Stimulated activated CD4-positive, alpha-beta T cell treated with anti-CD3 and anti-CD28 coated beads, Interleukin-1b, Interleukin-23, amount 100 ng/mL, for 1 hour (primary cell): ENCODE data around the gene DDX10.

Experiments
- DNase-seq, 2 donors: peaks; one replicate each; pipeline ENCODE4 v3.0.0-alpha.2; 2020; ENCODE audit warnings: low read depth in 2 of 2

Gene DDX10

DNA sequence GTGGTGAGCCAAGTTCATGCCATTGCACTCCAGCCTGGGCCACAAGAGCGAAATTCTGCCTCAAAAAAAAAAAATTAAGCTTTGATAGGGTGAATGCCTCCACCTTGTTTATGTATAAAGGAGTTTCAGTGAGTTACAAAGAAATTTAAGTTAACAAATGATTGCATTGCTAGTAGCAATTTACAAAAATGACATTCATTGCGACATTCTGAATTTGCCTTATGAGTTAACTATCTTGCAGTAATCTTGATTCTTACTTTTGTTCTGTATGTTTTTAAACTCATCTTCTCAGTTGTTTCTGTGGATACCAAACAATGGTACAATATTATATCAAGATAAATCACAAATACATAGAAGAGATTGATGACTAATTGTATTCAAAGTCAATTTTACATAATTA is 207.0 kb downstream of the DDX10 start:
- no peak for DNase-seq

DNA sequence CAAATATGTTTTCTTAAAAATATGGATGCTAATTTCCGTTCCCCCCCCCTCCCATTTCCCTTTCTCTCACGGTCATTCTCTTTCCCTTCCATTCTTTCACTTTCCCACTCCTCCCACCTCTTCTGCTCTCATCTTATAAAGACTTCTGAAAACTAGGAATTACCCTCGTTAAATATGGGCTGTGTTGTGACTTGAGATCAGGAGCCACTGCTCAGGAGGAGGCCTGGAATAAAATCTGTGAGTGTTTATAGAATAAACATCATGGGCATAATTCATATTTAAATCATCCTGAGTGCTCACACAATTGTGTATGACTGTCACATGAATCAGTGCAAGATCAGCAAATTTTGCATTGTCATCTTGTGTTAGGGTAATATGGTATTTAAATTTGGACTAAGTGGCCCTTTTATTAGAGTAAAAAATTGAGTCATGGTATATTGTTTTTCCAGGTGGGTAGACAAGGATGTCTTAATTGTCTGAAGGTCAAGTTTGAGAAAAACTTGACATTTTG is 208.0 kb downstream of the DDX10 start:
- no peak for DNase-seq

DNA sequence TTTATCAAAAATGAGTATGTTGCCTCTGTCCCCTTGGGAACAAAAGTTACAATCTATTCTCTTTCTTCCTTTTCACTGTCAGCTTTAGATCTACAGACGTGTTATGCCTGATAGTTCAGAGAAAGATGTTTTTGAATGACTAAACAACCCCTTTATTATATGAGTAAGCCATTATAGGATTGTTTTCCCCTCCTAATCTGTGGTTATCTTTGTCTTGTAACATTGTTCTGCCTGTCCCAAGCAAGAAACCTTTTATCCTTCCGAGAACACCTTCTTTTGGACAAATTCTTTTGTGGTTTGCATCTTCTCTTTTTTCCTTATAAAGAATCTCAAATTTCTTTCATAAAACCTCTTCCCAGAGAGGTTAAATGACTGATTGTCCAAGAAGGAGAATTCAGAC is 208.4 kb downstream of the DDX10 start:
- DNase-seq, result no peak

DNA sequence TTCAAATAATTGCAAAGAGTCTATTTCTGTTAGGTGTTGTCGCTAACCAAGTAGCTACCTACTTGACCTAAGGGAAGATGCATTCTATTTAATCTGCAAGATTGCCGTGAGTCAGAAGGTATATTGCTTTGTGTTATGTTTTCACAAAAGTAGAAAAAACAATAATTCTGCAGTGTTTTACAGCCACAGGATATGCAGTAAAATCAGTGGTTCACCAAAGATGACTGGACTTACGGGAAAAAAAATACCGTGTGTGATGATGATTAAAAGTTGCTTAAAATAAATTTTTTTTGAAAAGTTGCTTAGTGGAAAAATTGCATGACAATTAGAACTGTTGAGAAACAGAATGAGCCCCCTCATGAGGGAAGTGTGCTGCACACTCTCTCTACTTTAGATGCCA is 209.1 kb downstream of the DDX10 start:
- no peak for DNase-seq

DNA sequence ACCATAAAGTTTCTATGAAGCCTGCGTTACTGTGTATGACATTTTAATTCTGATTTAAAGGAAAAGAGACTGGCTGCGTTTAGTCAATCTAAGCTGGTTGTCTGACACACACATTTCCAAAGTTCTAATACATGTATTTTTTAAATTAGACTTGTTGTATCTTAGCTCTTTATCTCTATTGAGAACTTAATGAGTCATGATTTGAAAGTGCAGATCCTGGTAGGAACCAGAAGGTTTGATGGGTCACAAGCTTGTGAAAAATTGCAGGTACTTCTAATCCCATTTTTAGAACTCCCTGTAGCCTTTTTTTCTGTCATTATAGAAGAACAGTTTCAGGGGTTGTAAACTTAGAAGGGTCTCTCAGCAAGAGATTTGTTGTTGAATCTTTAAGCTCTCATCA is 210.3 kb downstream of the DDX10 start:
- DNase-seq, result no peak

DNA sequence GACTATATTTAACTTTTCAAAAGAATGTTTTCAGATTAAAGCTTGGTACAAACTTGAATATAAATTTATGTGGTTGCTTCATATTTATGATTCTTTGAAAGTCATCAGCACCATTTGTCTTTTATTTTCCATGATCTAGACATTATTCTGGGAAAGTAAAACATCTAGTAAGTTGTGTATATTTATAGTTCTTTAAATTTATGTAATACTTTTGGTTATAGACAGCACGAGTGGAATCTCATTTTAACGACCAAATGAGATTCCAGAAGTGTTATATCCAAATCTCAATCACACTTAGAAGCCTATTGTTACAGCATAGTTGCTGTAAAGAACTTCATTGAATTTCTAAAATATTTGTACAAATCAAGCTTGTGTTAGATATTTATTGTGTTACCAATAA is 212.3 kb downstream of the DDX10 start:
- DNase-seq, result no peak

DNA sequence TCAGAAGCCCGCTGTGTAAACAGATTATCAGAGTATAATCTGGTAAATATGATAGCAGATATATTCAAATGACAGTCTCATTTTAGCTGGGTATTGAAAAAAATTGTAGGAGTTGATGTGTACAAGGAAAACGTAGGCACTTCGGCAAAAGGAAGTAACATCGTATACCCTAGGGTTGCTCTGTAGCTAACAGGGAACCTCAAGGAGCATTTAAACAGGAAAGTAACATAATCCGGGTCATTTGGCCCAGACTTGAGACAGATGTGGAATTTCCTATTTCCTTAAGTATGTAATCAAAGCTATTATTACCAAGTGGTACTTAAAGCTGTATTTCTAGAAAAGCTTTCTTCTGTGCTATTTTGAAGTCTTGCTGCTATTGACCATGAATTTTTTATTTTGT is 215.6 kb downstream of the DDX10 start:
- no peak for DNase-seq

DNA sequence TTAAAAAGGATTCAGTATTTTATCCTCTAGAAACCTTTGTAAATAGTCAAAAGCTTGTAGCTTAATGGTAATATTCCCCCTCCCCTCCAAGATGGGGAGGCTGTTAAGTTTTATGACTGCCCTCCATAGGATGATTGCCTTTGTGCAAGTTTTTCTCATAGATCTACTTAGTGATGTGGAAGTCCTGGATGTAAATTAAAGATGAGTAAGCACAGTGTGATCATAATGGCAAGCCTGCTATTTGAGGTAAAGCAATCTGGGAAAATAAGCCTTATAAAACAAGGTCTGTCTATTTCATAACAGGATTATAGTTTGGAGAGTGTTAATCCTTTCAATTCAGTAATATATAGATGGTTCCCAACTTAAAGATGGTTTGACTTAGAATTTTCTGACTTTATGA is 216.3 kb downstream of the DDX10 start:
- DNase-seq, result no peak

DNA sequence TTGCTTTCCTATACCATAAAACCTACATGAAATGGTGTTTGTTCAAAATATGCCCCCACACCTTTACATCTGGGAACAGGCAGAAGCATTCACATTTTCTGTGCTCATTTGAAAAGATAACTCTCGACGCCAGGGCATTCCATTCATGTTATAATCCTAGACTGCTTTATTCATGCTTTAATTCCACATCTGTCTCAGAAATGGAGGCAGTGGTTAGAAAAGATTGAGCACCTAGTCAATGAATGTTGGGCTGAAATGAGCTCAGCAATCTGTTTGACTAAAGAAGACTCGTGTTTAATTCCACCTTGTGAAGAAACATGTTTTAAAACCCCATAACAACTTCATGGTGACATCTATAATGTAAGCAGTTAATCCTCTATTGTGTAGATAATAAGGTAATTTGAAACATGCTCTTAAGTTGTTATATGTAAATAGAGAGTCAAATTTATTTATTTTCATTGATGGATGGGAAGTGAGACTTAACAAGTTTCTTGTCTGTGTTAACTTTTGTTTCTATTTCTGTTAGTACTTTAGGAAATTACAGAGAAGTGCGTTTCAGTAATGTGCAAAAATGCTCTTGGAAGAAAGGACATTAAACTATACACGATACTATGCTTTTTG is 217.5 kb downstream of the DDX10 start:
- DNase-seq, result no peak

DNA sequence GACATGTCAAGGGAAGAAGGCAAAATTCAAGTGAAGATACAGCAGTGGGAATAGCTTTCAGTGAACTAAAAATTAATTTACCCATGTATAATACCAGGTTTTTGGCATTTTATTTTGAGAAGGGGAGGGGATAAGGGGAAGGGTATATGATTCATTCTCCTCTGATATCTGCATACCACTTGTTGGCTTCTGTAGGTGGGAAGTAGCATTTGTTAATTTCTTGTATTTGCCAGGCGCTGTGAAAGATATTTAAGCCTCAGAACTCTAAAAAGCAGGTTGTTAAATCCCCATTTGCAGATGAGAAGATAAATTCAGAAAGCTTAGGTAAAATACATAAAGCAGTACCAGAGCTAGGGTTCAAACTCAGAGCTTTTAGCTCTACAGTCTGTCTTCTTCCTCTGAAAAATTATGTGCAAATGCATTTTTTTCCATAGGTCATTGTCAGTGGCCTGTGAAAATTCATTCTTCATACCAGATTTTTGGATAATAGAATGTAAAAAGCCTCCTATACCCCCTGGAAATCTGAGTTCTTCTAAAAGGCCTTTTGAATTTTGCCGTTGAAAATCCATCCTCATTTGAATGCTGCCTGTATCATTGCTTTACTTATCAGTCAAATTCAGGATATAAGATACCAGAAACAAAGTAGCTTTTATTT is 221.3 kb downstream of the DDX10 start:
- no peak for DNase-seq

DNA sequence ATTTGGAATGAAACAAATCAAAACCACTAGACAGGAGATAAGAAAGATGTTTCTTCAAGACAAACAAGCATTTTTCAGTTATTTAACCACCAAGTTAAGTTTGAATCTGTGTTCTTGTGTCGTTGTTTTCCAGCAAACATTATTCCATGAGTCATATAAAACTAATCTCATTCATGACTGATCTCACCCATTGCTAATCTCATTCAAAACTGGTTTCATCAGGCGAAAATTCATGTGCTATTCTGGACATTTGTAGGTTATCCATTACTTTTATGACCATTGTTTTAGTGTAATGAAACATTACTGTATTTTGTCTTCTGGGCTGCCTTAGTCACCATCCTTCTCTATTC is 221.8 kb downstream of the DDX10 start:
- DNase-seq, result no peak

DNA sequence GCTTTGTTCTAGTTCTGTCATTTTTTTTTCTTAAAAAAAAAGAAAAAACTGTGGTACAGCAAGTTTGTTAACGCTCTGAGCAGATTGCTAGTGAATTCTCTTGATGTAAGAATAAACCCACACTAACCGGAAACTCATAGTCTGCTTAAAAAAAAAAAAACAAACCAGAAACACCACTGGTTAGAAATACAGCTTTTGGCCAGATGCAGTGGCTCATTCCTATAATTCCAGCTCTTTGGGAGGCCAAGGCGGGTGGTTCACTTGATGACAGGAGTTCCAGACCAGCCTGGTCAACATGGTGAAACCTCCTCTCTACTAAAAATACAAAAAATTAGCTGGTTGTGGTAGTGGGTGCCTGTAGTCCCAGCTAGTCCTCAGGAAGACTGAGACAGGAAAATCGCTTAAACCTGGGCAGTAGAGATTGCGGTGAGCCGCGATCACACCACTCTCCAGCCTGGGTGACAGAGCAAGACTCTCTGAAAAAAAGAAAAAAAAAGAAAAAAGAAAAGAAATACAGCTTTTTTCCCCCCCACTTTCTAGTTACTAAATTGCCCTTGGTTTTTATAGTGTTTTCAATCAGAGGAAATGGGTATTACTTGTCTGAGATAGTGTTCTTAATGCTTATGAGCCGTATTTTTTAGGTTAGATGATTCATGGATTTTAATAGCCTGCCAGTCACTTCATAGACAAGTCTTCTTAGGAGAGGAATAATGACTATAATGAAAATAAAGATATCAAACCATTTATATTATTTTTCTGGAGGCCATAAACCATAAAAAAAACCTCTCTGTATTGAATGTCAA is 222.8 kb downstream of the DDX10 start:
- DNase-seq, result no peak

DNA sequence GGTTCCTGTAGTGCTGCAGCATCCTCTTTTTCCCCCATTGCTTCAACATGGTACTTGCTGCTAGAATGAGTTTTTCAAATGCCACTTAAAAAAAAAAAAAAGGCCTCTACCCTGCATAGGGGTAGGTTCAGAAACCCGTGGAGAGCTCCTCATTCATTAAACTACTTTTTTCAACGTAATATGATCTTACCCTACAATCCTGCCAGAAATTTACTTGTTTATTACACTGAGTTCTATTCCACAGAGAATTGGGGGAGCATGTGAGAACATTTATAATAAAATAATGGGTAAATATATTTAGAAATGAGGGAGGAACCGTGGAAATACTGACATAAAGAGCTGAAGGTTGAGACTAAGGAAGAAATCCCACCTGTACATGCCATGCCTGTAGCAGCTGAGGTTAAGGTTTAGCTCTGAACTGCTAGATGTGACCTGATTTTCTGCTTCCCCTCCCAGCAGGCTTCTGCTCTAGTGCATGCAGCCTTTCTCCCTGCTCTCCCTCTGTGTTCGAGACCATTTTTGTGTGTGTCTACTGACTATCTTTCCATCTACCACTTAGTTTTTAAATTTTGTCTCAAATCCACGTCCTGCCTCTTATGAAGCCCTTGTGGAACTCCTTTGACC is 225.7 kb downstream of the DDX10 start:
- no peak for DNase-seq

DNA sequence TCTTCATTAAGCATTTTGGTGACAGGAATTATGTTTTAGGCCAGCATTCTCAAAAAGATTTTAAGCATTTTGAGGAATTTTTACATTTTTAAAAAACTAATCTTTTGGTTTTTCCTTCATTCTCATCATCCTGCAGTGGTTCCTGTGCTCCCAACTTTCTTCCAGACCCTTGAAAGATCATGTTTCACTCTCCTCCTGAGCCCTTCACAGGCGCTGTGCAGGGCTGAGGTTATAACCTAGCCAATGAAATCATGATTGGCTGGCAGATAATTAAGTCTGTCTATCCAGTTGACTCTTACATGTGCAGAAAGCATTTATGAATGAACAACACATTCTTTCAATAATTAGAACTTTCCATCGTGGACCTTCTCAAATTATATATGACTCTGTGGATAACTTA is 226.3 kb downstream of the DDX10 start:
- DNase-seq, result no peak

DNA sequence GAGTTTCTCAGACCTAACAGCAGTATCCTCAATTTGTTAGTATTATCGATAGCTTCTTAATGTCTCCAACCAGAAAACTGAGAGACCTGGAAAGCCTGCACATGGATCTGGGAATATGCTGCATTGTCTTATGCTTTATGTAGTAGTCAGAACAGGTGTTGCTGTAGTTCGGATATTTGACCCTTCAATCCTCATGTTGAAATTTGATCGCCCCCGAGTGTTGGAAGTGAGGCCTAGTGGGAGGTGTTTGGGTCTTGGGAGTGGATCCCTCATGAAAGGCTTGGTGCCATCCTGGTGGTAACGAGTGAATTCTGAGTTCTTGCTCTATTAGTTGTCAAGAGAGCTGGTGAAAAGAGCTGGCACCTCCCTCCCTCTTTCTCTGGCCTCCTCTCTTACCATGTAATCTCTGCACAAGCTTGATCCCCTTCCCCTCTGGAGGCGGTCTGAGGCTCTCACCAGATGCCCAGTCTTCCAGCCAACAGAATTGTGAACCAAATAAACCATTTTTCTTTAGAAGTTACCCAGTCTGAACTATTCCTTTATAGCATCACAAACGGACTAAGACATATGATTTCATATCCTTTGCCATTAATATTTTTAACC is 227.1 kb downstream of the DDX10 start:
- DNase-seq, result no peak

DNA sequence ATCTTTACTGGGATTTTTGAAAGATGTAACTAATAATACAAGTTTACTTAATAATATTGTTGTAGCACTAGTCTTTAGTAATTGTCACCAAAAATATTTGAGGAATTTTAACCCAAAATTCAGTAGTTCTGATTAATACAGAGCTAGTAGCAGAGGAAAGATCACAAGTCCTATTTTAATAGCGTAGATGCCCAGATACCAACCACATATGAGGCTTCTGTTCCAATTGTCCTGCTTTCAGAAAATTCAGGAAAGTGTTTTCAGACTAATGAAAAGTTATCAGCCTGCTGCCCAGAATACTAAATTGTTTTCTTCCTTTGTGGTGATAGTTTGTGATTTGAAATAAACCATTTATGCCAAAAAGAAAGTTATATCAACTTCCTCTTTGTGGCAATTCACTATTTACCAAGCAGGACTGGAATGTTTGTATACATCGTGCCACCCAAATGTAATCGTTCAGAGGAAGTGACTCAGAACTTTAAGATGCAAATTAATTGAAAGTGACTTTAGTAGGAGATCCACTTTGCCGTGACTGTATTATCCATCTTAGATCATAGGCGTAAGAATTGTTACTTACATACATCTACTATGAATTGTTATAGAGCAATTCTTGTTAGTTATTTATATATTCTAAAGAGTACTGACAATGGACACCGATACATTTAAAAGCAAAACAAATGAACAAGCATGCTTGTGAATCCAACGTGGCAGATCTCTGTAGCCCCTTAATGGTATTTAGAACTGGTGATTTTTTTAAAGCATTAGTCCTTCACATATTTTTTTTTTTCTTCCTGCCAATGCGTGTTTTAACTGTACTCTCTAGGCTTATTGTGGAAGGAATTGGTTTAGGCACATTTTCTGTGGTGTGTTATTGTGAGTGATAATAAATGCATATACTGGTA is 231.0 kb downstream of the DDX10 start:
- no peak for DNase-seq

DNA sequence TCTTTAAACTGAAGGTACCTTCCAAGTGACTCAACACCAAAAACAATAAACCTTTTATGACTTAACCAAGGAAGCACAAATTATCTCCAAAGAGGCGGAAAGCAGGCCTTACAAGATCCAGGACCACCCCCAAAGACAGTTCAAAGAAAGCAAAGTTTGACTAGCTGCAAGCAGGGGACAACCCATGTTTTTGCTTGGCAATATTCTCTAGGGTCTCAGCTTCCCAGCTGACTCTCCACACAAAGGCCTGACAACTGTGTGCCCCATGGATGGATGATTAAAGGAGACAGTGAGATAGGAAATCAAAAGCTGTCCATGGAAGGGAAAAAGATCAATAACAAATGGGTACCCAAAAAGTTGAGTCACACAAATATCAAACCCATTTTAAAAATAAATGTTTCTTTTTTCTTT is 232.2 kb downstream of the DDX10 start:
- no peak for DNase-seq

DNA sequence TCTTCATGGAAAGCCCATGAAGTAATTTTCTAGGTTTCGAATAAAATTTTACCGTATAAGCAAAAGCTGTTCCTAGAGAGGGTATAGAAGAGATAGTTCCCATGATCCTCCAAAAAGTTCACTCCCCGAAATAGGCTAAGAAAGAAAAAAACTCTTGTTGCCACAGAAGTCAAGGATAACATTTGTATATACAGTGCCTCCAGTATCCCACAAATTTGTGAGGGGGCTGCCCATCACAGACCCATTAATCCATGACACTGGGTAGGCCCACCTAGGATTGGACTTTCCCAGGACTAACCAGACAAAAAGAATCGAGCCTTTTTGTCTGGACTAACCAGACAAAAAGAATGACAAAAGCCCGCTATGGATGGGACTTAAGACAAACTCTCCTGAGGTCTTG is 233.0 kb downstream of the DDX10 start:
- DNase-seq, result no peak

DNA sequence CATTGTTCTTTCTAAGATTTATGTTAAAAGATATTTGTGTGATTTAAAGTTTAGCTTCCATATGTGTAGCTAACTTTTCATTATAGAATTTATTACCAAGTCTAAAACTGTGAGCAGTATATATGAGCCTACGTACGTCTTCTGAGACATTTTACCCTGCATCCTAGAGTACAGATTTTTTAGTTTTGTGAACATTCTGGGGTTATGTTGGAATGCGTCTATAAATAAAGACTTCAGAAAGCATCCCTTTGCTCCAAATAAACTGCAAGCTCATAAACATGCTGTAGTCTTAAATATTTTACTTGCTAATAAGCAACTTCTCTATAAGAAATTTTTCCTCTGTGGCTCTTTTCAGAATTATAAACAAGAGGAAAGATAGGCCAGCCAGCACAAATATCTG is 236.5 kb downstream of the DDX10 start:
- DNase-seq, result no peak

DNA sequence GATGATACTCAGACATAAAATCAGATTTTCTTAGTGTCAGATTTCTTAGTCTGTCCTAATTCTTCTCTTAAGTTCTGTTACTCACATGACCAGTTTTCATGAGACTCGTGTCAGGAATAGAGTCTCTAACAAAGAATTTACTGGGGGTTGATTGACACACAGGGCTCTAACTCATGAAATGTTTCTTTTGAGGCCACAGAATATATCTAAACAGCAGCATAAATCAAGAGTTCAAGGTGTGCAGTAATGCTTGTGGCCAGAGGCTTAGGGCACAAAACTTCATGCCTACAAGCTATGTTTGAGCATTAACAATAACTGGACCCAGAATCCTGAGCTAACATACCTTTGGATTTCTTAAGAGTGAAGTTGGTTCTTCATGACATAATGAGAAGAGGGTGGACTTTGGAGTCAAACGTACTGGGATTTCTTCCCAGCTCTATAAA is 237.2 kb downstream of the DDX10 start:
- no peak for DNase-seq

DNA sequence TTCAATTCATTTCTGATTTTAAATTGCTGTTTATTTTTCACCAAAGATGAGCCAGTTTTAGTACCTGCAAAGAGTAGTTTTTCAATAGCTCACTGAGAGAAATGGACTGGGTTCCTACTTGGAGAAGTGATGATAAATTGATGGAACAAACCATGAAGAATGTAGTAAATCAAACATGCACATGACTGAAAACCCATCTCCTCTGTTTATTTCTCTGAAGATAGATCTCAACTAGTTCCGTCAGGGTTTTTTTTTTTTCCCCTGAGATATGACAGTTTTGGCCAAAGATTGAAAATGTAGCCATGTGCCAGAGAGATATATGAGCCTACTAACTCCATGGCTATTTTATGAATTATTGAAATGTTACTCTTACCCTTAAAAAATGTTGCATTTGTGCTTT is 239.6 kb downstream of the DDX10 start:
- no peak for DNase-seq
